Psoas muscle (tissue), 8 donors: ENCODE results near the gene CTPS2. TPM values are rescaled to one million over a fixed set of nuclear protein-coding genes. Genes with fewer than 3 reads are reported as not detected.

ENCODE experiments used
- ATAC-seq, 4 donors: fragments of 200-7000 bp; cut with Tn5 transposase; one replicate each; pipeline ENCODE4 v1.9.1; 2020; ENCODE audit warnings: moderate library complexity in 3 of 4, mild to moderate bottlenecking in 2 of 4
- DNase-seq, 2 donors: peaks; one replicate each; pipeline ENCODE4 v3.0.0-alpha.2; 2020
- H3K27ac ChIP-seq: fragments of 200-600 bp; one replicate; pipeline ENCODE4 v1.8.0; 2022
- H3K27me3 ChIP-seq, 3 donors: fragments of 200-600 bp in 1 of 3; one replicate each; pipeline versions ENCODE4 v1.6.1 to v1.8.0; 2013 to 2022; ENCODE audit warnings: low read length in 2 of 3, mild to moderate bottlenecking in 2 of 3, moderate library complexity in 1 of 3; ENCODE audit not compliant: insufficient read depth in 3 of 3
- H3K36me3 ChIP-seq, 2 donors: fragments of 200-600 bp in 1 of 2; one replicate each; pipeline versions ENCODE4 v1.6.1 to v1.8.0; 2013 to 2022; ENCODE audit warnings: low read depth in 1 of 2, mild to moderate bottlenecking in 1 of 2, moderate library complexity in 1 of 2; ENCODE audit not compliant: insufficient read depth in 1 of 2
- H3K4me1 ChIP-seq: fragments of 200-600 bp; one replicate; pipeline ENCODE4 v1.8.0; 2022
- H3K4me3 ChIP-seq: fragments of 200-600 bp; one replicate; pipeline ENCODE4 v1.8.0; 2022; ENCODE audit warnings: mild to moderate bottlenecking
- H3K9me3 ChIP-seq: fragments of 200-600 bp; one replicate; pipeline ENCODE4 v1.8.0; 2022
- WGBS, 3 donors: extraction: QIAGEN DNeasy Blood & Tissue Kit; methylation state at CpG; one replicate each; pipeline versions ENCODE4 v1.1.6 to v1.1.7; 2013; 5-methylcytosine and 5-hydroxymethylcytosine counted together
- intact Hi-C, 2 donors: fragments of 100-400 bp; cut with DNase I; formaldehyde crosslinking; loops; one replicate each; pipeline versions ENCODE4 v1.11.0 to v1.14.2; 2022
- polyA plus RNA-seq, 3 donors: library from polyadenylated mRNA; stranded (reverse); fragments of 200-250 nt; gene quantifications; one replicate each; pipeline ENCODE4 v1.2.3, GENCODE V29; 2013
- total RNA-seq, 4 donors: library from RNA; stranded (reverse); fragmentation: NEBNext Ultra II Directional in 2 of 4; extraction: Animal tissue kit (Norgen Biotek cat#: 25700) in 2 of 4; gene quantifications; one replicate each; pipeline versions ENCODE4 v1.2.1 to v1.2.4, GENCODE V29; 2021 to 2023
- TF ChIP-seq, protein P1 (sequence below): fragments of 200-600 bp; IDR thresholded peaks from one replicate; pipeline ENCODE4 v1.8.0; 2022; ENCODE audit warnings: antibody characterized with exemption
- donor health status: healthy with polysubstance abuse.
- donor health status: DM: no; HTN: no; CAD: no; lungs with moderate emphysema.
- donor health status: Bipolar disorder and iron deficiency.
- donor health status: healthy.
- donor health status: DM: yes; HTN: yes; CAD: no.
- donor health status: DM: no; HTN: no; CAD: no.
- donor health status: DM: no; HTN: no; CAD: no.
- donor health status: DM: yes; HTN: yes; CAD: no.

Gene CTPS2
- total and polyA plus RNA-seq, 7 donors, result 1.1 to 3.8 (median 2.5) TPM

DNA sequence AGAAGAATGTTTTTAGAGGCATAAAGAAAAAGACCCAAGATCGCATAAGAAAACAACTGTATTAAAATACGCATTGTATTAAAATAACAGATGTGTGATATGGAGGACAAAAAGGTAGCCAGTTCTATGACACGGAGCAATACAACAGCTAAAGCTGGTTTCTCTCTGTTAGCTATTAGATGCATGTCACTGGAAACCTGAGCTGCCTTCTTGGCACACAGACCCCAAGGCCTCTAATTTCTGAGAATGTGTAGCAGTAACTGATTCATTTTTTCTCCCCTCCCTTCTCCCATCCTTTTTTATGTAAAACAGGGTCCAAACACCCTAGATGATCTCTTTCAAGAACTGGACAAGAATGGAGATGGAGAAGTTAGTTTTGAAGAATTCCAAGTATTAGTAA, 58.4 kb downstream of the CTPS2 start:
- H3K4me3 ChIP-seq, result no peak overlapping the region
- H3K36me3 ChIP-seq, result no peaks in the 10 kb centered on the region
- no peaks in the 10 kb centered on the region for H3K9me3 ChIP-seq
- TF ChIP-seq, protein P1, sequence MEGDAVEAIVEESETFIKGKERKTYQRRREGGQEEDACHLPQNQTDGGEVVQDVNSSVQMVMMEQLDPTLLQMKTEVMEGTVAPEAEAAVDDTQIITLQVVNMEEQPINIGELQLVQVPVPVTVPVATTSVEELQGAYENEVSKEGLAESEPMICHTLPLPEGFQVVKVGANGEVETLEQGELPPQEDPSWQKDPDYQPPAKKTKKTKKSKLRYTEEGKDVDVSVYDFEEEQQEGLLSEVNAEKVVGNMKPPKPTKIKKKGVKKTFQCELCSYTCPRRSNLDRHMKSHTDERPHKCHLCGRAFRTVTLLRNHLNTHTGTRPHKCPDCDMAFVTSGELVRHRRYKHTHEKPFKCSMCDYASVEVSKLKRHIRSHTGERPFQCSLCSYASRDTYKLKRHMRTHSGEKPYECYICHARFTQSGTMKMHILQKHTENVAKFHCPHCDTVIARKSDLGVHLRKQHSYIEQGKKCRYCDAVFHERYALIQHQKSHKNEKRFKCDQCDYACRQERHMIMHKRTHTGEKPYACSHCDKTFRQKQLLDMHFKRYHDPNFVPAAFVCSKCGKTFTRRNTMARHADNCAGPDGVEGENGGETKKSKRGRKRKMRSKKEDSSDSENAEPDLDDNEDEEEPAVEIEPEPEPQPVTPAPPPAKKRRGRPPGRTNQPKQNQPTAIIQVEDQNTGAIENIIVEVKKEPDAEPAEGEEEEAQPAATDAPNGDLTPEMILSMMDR, result no peak
- H3K27me3 ChIP-seq, result peaks cover 0 to 5% (median 0%) of the 10 kb centered on the region in 3 donors
- 37 to 44% (median 42%) methylated on average over 3 of the region's 3 CpGs for WGBS, 3 donors
- no peak for ATAC-seq
- DNase-seq, result no peak
- H3K27ac ChIP-seq, result no peak overlapping the region
- no peaks in the 10 kb centered on the region for H3K4me1 ChIP-seq
- intact Hi-C loops, result no loop called here

DNA sequence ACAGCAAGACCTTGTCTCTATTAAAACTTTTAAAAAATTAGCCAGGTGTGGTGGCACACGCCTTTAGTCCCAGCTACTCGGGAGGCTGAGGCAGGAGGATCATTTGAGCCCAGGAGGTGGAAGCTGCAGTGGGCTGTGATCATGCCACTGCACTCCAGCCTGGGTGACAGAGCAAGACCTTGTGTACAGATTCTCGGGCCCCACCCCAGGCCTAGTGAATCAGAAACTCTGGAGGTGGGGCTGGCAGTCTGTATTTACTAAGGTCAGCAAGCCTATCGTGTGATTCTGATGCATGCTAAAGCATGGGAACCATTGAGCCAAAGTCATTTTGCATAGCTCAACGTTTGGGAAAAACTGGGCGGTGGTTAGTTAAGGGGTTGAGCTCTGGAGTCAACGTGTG, 59.0 kb downstream of the CTPS2 start:
- ATAC-seq, result no peak
- H3K4me1 ChIP-seq, result no peaks in the 10 kb centered on the region
- H3K36me3 ChIP-seq, result no peaks in the 10 kb centered on the region
- H3K27me3 ChIP-seq, result peaks cover 0 to 5% (median 0%) of the 10 kb centered on the region in 3 donors
- H3K9me3 ChIP-seq, result no peaks in the 10 kb centered on the region
- intact Hi-C loops, result no loop called here
- H3K4me3 ChIP-seq, result no peak overlapping the region
- no peak for DNase-seq
- 77 to 88% (median 79%) methylated on average over 7 of the region's 7 CpGs for whole genome bisulfite sequencing, 3 donors
- H3K27ac ChIP-seq, result no peak overlapping the region
- TF ChIP-seq, protein P1, result no peak

DNA sequence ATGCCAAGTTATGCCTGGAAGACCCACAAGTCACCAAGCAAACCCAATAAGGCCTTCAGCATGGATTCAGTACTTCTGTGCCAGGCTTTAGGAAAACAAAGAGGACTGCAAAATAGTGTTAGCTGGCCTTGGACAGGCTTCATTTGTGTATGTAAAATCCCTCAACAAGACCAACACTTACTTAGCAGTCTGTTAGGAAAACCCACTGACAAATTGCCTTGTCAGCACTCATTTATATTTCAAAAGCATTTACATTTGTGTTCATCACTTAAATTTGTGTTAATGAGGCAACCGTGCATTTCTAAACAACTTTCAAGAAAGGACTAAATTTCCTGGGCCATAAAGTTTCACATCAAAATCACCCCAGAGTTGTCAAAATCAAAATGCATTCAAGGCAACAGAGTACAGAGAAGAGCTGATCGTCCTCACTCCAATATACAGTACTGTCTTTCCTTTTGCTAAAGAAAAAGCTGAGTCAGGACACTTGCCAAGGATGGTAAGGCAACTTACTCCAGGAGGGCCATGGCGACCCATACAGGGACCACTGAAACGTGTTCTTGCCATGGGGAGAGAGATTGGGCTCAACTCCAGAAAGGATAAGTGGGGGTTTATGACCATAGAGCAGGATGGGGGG, 61.0 kb downstream of the CTPS2 start:
- Histone ChIP-seq H3K9me3 (no peaks in the 10 kb centered on the region), H3K4me1 (no peaks in the 10 kb centered on the region), H3K36me3 (no peaks in the 10 kb centered on the region), H3K27ac (no peak overlapping the region), H3K27me3 (peaks cover 0 to 10% (median 0%) of the 10 kb centered on the region in 3 donors), H3K4me3 (no peak overlapping the region)
- DNase-seq (no peak), ATAC-seq (no peak)
- WGBS, 3 donors, result 75 to 92% (median 90%) methylated on average over 4 of the region's 4 CpGs
- TF ChIP-seq, protein P1, result no peak
- intact Hi-C loops, result no loop called here

DNA sequence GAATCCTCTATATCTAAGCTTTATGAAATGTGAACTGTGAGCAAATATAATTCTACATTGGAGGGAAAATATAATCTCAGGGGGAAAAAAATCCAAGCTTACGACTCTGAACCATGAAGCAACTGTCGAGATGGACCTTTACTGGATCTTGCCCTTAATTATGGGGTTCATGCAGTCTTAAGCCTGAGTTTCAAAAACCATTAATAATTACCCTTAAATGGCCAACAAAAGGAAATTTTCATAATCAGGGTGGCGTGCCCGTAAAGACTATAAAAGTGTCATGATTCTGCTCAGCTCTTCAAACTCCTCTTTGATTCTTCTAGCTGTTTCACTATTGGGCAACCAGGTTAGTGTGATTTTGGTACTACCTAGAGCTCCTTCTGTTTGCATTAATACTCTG, 62.6 kb downstream of the CTPS2 start, which contains the start of gene S100G:
S100G (plus strand) TSS at position 301 of the 400 bp plus-strand sequence. CDS start 849 bp downstream, outside the sequence.
- no peaks in the 10 kb centered on the region for H3K36me3 ChIP-seq
- H3K4me1 ChIP-seq, result no peaks in the 10 kb centered on the region
- intact Hi-C loops, result loop anchor here in 1 of 2 donors (5.0 kb wide), 1 partner anchor 898 kb away; no protein-coding TSS in a partner anchor
- no peak for ATAC-seq
- no peaks in the 10 kb centered on the region for H3K9me3 ChIP-seq
- no peak within 1 kb of the TSS for H3K27ac ChIP-seq
- no peak for DNase-seq
- TF ChIP-seq, protein P1, result no peak
- peaks cover 0 to 10% (median 0%) of the 10 kb centered on the region in 3 donors for H3K27me3 ChIP-seq
- 86 to 93% (median 88%) methylated on average over 4 of the region's 4 CpGs for WGBS, 3 donors
- no peak within 1 kb of the TSS for H3K4me3 ChIP-seq
